H9 (cell line): ENCODE measurements around the gene TSPO. TPM values are rescaled to one million over a fixed set of nuclear protein-coding genes. Genes with fewer than 3 reads are reported as not detected.

ENCODE experiments used
- DNase-seq: peaks from one replicate; pipeline ENCODE4 v3.0.0-alpha.2; 2017
- H2AFZ ChIP-seq: one replicate; pipeline ENCODE4 v1.6.1; 2013; ENCODE audit warnings: mild to moderate bottlenecking, low read length, control low read depth, moderate library complexity
- H2AK5ac ChIP-seq: 2 replicates; pipeline ENCODE4 v1.6.1; 2013; ENCODE audit warnings: low read length, control low read depth, mixed read lengths; ENCODE audit not compliant: insufficient read length
- H2BK120ac ChIP-seq: one replicate; pipeline ENCODE4 v1.6.1; 2013; ENCODE audit warnings: low read depth, mild to moderate bottlenecking, low read length, control low read depth, inconsistent platforms; ENCODE audit not compliant: poor library complexity, severe bottlenecking
- H2BK12ac ChIP-seq: 2 replicates; pipeline ENCODE4 v1.6.1; 2013; ENCODE audit warnings: low read length, control low read depth, mixed read lengths, low read depth; ENCODE audit not compliant: insufficient read length
- H2BK15ac ChIP-seq: 2 replicates; pipeline ENCODE4 v1.6.1; 2013; ENCODE audit warnings: low read depth, low read length, control low read depth
- H2BK20ac ChIP-seq: one replicate; pipeline ENCODE4 v1.6.1; 2013; ENCODE audit warnings: low read depth, mild to moderate bottlenecking, low read length, control low read depth, inconsistent platforms; ENCODE audit not compliant: poor library complexity, severe bottlenecking
- H2BK5ac ChIP-seq: 2 replicates; pipeline ENCODE4 v1.6.1; 2013; ENCODE audit warnings: low read length, control low read depth, mixed read lengths; ENCODE audit not compliant: insufficient read length
- H3K14ac ChIP-seq: 2 replicates; pipeline ENCODE4 v1.6.1; 2013; ENCODE audit warnings: low read length, control low read depth; ENCODE audit not compliant: insufficient read depth
- H3K18ac ChIP-seq: 2 replicates; pipeline ENCODE4 v1.6.1; 2013; ENCODE audit warnings: low read depth, mild to moderate bottlenecking, mixed read lengths, low read length, control low read depth; ENCODE audit not compliant: insufficient read length
- H3K23ac ChIP-seq: 2 replicates; pipeline ENCODE4 v1.6.1; 2013; ENCODE audit warnings: low read length, control low read depth, mixed read lengths, low read depth; ENCODE audit not compliant: insufficient read length
- H3K23me2 ChIP-seq: 2 replicates; pipeline ENCODE4 v1.6.1; 2013; ENCODE audit warnings: low read depth, mild to moderate bottlenecking, mixed read lengths, low read length, control low read depth; ENCODE audit not compliant: insufficient read length, poor library complexity, severe bottlenecking
- H3K27ac ChIP-seq: 2 replicates; pipeline ENCODE4 v1.5.1; 2013; ENCODE audit warnings: low read length, control low read depth, mixed read lengths, low read depth; ENCODE audit not compliant: insufficient read length
- H3K27me3 ChIP-seq: 2 replicates; pipeline ENCODE4 v1.6.1; 2013; ENCODE audit warnings: low read length, control low read depth, inconsistent platforms; ENCODE audit not compliant: insufficient read depth
- H3K4ac ChIP-seq: 2 replicates; pipeline ENCODE4 v1.6.1; 2013; ENCODE audit warnings: low read depth, mild to moderate bottlenecking, control low read depth, inconsistent platforms, low read length, moderate library complexity
- H3K4me1 ChIP-seq: 2 replicates; pipeline ENCODE4 v1.6.1; 2013; ENCODE audit warnings: low read length, control low read depth, inconsistent platforms; ENCODE audit not compliant: insufficient read depth
- H3K4me2 ChIP-seq: 2 replicates; pipeline ENCODE4 v1.6.1; 2013; ENCODE audit warnings: low read length, control low read depth, mixed read lengths; ENCODE audit not compliant: insufficient read length, insufficient read depth
- H3K56ac ChIP-seq: 2 replicates; pipeline ENCODE4 v1.6.1; 2013; ENCODE audit warnings: low read depth, mild to moderate bottlenecking, mixed read lengths, low read length, control low read depth; ENCODE audit not compliant: insufficient read length
- H3K79me1 ChIP-seq: 2 replicates; pipeline ENCODE4 v1.6.1; 2013; ENCODE audit warnings: low read depth, mild to moderate bottlenecking, moderate library complexity, low read length, control low read depth, inconsistent platforms; ENCODE audit not compliant: insufficient read depth, poor library complexity, severe bottlenecking
- H3K79me2 ChIP-seq: 2 replicates; pipeline ENCODE4 v1.6.1; 2013; ENCODE audit warnings: low read length, control low read depth, inconsistent platforms; ENCODE audit not compliant: insufficient read depth
- H3K9ac ChIP-seq: 2 replicates; pipeline ENCODE4 v1.6.1; 2013; ENCODE audit warnings: low read length, control low read depth, mixed read lengths; ENCODE audit not compliant: insufficient read length; ENCODE audit errors: extremely low read depth
- H3K9me3 ChIP-seq: one replicate; pipeline ENCODE4 v1.6.1; 2013; ENCODE audit warnings: low read depth, low read length, inconsistent platforms; ENCODE audit not compliant: control insufficient read depth
- H3T11ph ChIP-seq: one replicate; pipeline ENCODE4 v1.6.1; 2013; ENCODE audit warnings: mild to moderate bottlenecking, low read length, control low read depth, inconsistent platforms
- H4K20me1 ChIP-seq: one replicate; pipeline ENCODE4 v1.6.1; 2013; ENCODE audit not compliant: control insufficient read depth, insufficient read length, insufficient read depth
- H4K5ac ChIP-seq: 2 replicates; pipeline ENCODE4 v1.6.1; 2013; ENCODE audit warnings: low read depth, mild to moderate bottlenecking, mixed read lengths, low read length, control low read depth; ENCODE audit not compliant: insufficient read length
- H4K8ac ChIP-seq: replicated peaks from 2 replicates; pipeline ENCODE4 v1.6.1; 2013; ENCODE audit warnings: low read length, control low read depth, mixed read lengths, low read depth; ENCODE audit not compliant: insufficient read length
- H4K91ac ChIP-seq: 2 replicates; pipeline ENCODE4 v1.6.1; 2013; ENCODE audit warnings: low read depth, mild to moderate bottlenecking, moderate library complexity, mixed read lengths, low read length, control low read depth; ENCODE audit not compliant: insufficient read length
- H3K27ac Mint-ChIP-seq, 3 experiments: 2 replicates in 2 of 3; 3 replicates in 1 of 3; pipeline ENCODE4 v1.8.0; 2020 to 2021; ENCODE audit warnings: mixed read lengths in 3 of 3, mild to moderate bottlenecking in 1 of 3, moderate library complexity in 1 of 3
- H3K27me3 Mint-ChIP-seq: 2 replicates; pipeline ENCODE4 v1.8.0; 2021; ENCODE audit warnings: low read depth, mild to moderate bottlenecking, moderate library complexity, mixed read lengths
- H3K36me3 Mint-ChIP-seq, 3 experiments: 2 replicates in 2 of 3; 3 replicates in 1 of 3; pipeline ENCODE4 v1.8.0; 2020 to 2021; ENCODE audit warnings: low read depth in 3 of 3, mixed read lengths in 3 of 3; ENCODE audit not compliant: insufficient read depth in 1 of 3
- H3K4me1 Mint-ChIP-seq, 2 experiments: 2 replicates each; pipeline ENCODE4 v1.8.0; 2020; ENCODE audit warnings: mixed read lengths in 2 of 2
- H3K4me3 Mint-ChIP-seq, 2 experiments: 2 replicates in 1 of 2; 3 replicates in 1 of 2; pipeline ENCODE4 v1.8.0; 2020 to 2021; ENCODE audit warnings: mild to moderate bottlenecking in 2 of 2, mixed read lengths in 2 of 2, moderate library complexity in 1 of 2
- H3K9me3 Mint-ChIP-seq, 2 experiments: 2 replicates in 1 of 2; 3 replicates in 1 of 2; pipeline ENCODE4 v1.8.0; 2020; ENCODE audit warnings: mild to moderate bottlenecking in 2 of 2, mixed read lengths in 2 of 2, moderate library complexity in 1 of 2
- WGBS: extraction: QIAGEN DNeasy Blood & Tissue Kit; methylation state at CpG from one replicate; pipeline ENCODE4 v1.1.7; 2013; ENCODE audit warnings: missing lambda C conversion rate, low lambda C conversion rate, mixed read lengths; ENCODE audit not compliant: insufficient read length; ENCODE audit errors: extremely low coverage; 5-methylcytosine and 5-hydroxymethylcytosine counted together
- total RNA-seq: library from RNA; stranded (reverse); gene quantifications from 2 replicates; pipeline ENCODE4 v1.2.1, GENCODE V29; 2021
- TF ChIP-seq, protein P1 (sequence below): fragments of 200-600 bp; sonication (generic); conservative IDR thresholded peaks from 3 replicates; pipeline ENCODE4 v1.8.0; 2021; ENCODE audit warnings: antibody characterized with exemption, mild to moderate bottlenecking

TSPO gene
- total RNA-seq, 1 experiment from 2014 or later, result 14.8 TPM

GRCh38 chr22:43157874-43158546 is 6.7 kb downstream of the TSPO start:
- Histone ChIP-seq H3K14ac (peak overlapping the region; percentile 25; the same call in 1 of the 2 replicates), H3K9ac (no peak overlapping the region), H2BK20ac (no peak overlapping the region), H4K91ac (no peak overlapping the region), H4K8ac (no peak overlapping the region), H2BK12ac (no peak overlapping the region), H2BK5ac (no peak overlapping the region), H2AFZ (no peak overlapping the region), H2BK15ac (no peak overlapping the region), H3K27me3 (no peaks in the 10 kb centered on the region), H3K56ac (no peak overlapping the region), H3K4me1 (no peaks in the 10 kb centered on the region), H2AK5ac (no peak overlapping the region), H4K5ac (no peak overlapping the region), H3K79me2 (no peaks in the 10 kb centered on the region), H3K23me2 (no peaks in the 10 kb centered on the region), H3T11ph (no peak overlapping the region), H2BK120ac (no peak overlapping the region), H3K4ac (no peak overlapping the region), H4K20me1 (no peaks in the 10 kb centered on the region), H3K4me2 (no peak overlapping the region), H3K9me3 (no peaks in the 10 kb centered on the region), H3K79me1 (no peaks in the 10 kb centered on the region), H3K18ac (no peak overlapping the region), H3K27ac (no peak overlapping the region), H3K23ac (no peak overlapping the region)
- no peaks in the 10 kb centered on the region for H3K36me3 Mint-ChIP-seq
- H3K4me1 Mint-ChIP-seq, result peaks cover 0 to 14% of the 10 kb centered on the region in 2 experiments; a peak in 3 of 4 replicates
- H3K4me3 Mint-ChIP-seq, result no peak overlapping the region
- no peaks in the 10 kb centered on the region for H3K9me3 Mint-ChIP-seq
- TF ChIP-seq, protein P1, sequence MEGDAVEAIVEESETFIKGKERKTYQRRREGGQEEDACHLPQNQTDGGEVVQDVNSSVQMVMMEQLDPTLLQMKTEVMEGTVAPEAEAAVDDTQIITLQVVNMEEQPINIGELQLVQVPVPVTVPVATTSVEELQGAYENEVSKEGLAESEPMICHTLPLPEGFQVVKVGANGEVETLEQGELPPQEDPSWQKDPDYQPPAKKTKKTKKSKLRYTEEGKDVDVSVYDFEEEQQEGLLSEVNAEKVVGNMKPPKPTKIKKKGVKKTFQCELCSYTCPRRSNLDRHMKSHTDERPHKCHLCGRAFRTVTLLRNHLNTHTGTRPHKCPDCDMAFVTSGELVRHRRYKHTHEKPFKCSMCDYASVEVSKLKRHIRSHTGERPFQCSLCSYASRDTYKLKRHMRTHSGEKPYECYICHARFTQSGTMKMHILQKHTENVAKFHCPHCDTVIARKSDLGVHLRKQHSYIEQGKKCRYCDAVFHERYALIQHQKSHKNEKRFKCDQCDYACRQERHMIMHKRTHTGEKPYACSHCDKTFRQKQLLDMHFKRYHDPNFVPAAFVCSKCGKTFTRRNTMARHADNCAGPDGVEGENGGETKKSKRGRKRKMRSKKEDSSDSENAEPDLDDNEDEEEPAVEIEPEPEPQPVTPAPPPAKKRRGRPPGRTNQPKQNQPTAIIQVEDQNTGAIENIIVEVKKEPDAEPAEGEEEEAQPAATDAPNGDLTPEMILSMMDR, result no peak
- H3K27me3 Mint-ChIP-seq, result peaks cover 4% of the 10 kb centered on the region
- no peak for DNase-seq
- peak overlapping the region in 1 of 3 experiments; percentile 88; a peak in 1 of 7 replicates for H3K27ac Mint-ChIP-seq
- no CpG with 5 or more reads among the region's 9 CpGs for WGBS
